Esophagus mucosa (tissue), 1 donor: Measurements from ENCODE around the gene DLX5. TPM values are rescaled to one million over a fixed set of nuclear protein-coding genes. Genes with fewer than 3 reads are reported as not detected.
"Not testable (repeated sequence)": the region's sequence is repeated elsewhere in the genome, so short reads cannot be mapped to it uniquely, and the experiment has no call there.

Experiments used
- ATAC-seq: fragments of 200-7000 bp; cut with Tn5 transposase; one replicate; pipeline ENCODE4 v1.9.1; 2020
- total RNA-seq: library from RNA; stranded (reverse); gene quantifications from one replicate; pipeline ENCODE4 v1.2.4, GENCODE V29; 2023
- donor health status: DM: yes; HTN: yes; CAD: no.

The DLX5 gene
- 3.5 TPM for total RNA-seq

DNA sequence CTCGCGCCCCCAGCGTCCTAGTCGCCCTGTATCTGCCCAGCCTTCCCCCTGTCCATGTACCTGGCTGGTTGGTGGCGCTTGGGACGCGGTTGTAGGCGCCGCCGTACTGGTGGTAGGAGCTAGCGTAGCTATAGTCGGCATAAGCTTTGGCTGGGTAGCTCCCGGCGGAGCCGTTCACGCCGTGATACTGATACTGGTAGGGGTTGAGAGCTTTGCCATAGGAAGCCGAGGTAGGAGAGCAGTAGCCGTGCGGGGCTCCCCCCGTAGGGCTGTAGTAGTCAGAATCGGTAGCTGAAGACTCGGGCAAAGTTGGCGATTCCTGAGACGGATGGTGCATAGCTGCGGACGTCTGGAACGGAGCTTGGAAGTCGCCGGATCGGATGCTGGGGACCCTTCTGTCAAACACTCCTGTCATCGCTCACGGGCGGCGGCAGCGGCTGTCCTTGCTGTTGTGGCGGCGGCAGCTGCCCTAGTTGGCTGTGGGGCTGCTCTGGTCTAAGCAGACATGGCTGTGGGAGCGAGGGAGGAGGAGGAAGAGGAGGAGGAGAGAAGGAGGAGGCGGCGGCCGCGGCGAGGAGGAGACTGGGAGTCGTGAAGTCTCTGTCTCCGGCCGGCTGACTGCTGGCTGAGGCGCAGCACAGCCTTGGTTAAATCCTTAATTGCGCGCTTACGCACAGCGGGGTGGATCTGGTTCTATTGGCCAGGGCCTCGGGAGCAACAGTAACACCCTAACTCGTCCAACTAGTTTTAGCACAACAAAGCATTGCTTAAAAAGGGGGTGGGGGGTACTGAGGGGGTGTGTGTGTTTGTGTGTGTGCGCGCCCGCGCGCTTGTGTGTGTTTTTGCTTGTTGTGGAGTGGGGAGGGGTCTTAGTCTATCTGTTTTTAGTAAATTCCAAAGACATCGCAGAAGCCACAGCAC is at the start of gene DLX5:
Gene DLX5 (minus strand): TSS at position 623 of the 921 bp plus-strand sequence. CDS start 208 bp downstream, at position 415.
- ATAC-seq, result peak; percentile 95

DNA sequence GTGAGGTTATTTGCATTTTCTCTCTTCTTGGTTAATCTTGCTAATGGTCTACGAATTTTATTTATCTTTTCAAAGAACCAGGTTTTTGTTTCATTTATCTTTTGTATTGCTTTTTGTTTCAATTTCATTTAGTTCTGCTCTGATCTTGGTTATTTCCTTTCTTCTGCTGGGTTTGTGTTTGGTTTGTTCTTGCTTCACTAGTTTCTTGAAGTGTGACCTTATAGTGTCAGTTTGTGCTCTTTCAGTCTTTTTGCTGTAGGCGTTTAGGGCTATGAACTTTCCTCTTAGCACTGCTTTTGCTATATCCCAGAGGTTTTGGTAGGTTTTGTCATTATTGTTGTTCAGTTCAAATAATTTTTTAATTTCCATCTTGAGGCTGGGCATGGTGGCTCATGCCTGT is 47.4 kb upstream of the DLX5 start:
- ATAC-seq, result not testable (repeated sequence)

DNA sequence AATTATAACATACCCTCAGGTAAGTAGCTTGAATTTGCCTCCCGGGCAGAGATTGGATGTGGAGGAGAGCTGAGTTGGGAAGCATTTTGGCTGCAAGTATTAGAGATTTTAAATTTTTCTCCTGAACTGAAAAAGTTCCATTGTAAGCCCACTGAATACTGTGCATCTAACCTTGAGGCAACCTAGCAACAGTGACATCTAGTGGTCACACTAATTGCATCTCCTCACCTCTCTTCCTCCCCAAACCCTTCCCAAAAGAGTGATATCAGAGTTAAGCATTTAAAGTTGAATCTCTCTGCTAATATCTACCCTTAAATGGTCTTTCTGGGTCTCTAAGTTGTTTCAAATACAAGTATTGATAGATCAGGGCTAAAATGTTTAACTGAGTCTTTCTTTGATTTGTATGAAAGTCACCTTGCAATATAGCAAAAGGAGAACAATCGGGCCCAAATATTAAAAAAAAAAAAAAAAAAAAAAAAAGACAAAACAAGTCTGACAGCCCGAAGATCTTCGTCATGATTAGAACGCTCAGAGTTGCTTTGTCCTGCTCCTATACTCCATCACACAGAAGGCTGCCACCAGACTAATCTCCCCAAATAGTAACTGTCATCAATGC is 40.4 kb upstream of the DLX5 start:
- ATAC-seq, result peak; percentile 64

DNA sequence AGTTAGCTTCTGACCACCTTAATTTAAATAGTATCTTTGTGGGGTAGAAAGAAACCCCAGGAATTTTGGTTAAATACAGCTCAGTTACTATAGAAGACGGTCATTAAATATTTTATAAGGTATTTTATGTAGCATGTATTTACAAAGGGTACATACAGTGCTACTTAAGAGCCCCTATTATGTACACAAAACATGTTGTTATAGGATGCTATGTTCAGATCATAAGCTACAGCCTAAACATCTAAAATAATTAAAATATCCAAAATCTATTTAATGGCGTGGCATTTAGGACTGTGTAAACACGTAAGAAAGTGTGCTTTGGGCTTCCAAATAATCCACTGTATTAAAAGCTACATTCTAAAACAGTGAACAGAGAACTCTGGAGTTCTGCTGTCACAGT is 39.4 kb upstream of the DLX5 start:
- ATAC-seq, result no peak

DNA sequence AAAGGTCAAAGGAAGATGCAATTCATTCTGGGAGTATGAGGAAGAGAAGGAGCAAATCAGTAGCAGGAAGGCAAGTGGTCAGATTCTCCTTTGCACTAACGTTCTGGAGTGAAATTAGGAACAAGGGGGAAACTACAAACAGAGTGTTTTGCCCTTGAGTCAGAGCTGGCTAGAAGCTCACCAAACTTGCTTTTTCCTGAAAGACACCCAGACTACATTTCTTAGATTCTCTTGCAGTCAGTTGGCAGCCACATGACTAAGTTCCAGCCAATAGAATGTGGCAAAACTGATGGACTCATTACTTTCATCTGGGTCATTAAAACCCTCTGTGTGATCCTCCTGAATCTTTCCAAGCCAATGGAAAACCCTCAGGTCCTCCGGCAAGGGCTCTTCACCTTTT is 18.6 kb upstream of the DLX5 start:
- peak; percentile 33 for ATAC-seq

DNA sequence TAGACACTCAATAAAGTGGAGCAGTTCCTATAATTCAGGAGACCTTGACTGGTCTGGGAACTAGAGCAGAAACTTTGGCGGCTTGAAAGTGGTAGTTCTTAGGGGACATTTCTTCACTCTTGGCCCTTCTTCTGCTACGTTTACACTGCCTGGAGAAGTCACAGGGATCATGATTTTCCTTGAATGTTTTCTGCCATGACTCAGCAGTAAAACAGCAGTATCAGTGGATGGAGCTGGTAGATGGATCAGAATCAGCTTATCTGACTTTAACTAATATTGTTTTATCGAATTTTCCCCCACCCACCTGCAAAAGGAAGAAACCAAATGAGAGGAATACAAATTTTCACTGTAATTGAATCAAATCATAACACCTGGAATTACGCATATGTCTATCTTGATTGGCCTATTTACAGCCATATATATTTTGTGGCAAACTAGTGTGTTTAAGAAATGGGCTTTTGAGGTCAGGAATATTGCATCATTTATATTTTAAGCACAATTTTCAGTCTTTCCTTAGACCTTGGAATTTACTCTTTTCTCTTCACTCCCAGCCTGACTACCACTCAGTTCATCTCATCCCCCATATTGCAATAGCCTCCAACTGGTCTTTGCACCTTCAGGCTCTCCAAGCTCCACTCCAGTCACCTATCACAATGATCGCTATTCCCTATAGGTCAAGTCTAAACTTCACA is 14.9 kb upstream of the DLX5 start:
- no peak for ATAC-seq

DNA sequence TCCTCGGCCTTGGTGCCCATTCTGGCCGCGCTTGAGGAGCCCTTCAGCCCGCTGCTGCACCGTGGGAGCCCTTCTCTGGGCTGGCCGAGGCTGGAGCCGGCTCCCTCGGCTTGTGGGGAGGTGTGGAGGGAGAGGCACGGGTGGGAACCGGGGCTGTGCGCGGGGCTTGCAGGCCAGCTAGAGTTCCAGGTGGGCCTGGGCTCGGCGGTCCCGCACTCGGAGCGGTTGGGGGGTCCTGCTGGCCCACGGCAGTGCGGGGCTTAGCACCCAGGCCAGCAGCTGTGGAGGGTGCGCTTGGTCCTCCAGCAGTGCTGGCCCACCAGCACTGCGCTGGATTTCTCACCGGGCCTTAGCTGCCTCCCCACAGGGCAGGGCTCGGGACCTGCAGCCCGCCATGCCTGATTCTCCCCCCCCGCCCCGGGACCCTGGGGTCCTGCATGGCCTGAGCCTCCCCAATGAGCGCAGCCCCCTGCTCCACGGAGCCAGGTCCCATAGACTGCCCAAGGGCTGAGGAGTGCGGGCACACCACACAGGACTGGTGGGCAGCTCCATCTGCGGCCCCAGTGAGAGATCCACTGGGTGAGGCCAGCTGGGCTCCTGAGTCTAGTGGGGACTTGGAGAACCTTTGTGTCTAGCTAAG is 9.7 kb upstream of the DLX5 start:
- ATAC-seq, result not testable (repeated sequence)

DNA sequence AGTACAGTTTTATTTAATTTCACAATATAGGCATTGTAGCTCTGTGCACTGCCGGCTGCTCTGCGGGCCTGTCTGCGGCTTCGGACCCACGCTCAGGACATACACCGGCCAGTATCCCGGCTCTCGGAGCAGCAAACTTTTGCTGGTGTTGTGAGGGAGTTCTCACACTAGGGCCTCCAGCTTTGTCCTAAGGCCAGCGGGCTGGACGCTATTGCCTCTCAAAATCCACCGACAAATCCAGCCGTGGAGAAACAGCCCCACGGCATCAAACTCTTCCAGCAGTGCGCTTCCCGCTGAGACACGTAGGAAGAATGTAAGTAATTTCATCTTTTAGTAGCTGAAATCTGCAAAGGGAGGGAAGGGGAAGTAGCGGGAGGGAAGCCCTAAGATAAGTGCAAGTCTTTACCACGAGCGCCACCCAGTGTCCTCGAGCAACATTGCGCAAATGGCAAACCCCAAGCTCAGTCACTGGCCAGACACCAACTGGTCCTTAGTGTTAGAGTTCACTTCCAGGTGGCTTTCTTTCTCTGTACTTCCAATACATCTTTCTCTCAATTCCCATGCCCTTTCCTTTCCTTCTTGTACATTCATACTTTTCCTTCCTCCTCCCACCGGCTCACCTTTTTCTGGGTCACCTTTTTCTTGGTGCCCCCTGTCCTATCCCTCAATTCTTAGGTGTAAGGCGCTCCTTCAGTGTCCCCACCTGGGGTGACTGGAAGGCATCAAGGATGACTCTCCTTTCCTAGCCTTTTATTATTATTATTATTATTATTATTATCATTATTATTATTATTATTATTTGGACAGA is 3.0 kb upstream of the DLX5 start:
- peak; percentile 75 for ATAC-seq

DNA sequence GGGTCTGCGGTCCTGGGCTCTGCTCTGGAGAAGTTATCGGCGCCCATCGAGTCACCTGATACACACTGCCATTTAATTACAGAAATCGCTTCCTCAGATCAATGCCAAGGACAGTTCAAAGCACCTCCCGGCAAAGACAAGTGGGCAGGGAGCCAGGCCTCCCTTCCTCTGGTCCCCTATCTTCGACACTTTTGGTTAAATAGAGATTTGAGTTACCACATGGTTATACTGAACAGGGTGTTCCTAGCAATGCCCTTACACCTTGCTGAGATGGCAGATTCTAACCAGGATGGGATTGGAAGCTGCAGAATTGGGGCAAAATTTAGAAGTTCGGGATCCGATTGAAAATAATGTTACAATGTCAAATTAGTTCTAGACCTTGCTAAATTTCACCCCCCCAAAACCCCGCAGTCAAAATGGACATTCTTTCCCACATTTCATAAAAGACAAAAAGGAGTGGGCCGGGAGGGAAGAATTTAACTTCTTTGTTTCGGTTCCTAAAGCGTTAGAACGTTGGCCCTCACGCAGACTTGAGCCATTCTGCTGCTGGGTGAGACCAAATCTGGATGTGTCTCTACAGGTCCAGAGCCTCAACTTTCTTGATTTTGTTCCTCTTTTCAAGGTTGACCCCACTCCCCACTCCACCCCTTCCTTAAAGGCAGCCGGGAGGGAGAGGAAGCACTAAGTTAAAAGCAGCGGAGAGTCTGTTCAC is 2.2 kb upstream of the DLX5 start:
- ATAC-seq, result no peak

DNA sequence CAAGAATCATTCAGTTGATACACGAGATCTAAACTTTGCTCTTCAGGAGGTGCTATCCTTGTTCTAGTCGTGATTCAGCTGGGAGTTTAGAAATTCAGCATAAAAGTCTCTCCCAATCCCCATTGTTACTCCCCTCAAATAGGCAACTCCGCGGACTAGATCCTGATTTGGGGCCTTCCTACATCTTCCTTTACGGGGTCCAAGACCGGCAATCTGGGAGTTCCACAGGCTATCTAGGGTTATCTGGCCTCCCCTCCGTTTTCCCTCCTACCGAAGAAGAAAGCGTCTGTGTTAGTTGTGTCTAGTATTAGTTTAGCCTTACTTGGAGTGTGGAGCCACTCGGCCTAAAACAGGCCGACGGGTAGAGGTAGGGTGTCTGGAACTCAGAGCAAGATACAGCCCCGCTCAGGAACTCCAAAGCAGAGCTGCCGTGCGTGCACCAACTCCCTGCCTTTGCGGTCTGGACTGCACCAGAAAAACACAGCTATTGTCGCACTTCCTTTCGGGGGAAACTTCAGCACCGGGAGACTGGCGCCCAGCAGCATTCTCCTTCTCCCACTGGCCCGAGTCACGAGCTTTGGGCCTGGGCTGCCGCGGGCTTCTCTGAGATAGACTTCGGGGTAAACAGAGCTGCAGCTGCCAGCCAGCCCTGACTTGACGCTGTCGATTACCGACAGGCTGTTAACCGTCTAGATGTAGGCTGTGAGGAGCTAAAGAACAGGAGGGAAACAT is 1.5 kb upstream of the DLX5 start:
- ATAC-seq, result no peak

DNA sequence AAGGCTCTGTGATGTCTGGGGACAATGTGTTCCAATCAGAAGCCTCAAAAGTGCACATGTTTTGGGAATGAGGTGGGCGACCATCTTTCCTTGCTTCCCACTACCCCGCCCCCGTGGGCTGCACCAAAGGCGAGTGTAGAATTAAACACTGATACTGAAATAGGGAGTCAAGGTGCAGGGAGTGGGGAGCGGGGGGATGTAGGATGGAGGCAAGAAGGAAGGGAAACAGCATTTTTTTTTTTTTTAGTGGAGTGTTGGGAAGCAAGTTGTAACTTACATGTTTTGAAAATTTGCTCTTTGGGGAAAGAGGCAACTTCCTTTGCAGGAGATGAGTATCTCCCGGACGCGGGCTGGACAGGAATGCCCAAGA is 484 bp upstream of the DLX5 start:
- ATAC-seq, result no peak

DNA sequence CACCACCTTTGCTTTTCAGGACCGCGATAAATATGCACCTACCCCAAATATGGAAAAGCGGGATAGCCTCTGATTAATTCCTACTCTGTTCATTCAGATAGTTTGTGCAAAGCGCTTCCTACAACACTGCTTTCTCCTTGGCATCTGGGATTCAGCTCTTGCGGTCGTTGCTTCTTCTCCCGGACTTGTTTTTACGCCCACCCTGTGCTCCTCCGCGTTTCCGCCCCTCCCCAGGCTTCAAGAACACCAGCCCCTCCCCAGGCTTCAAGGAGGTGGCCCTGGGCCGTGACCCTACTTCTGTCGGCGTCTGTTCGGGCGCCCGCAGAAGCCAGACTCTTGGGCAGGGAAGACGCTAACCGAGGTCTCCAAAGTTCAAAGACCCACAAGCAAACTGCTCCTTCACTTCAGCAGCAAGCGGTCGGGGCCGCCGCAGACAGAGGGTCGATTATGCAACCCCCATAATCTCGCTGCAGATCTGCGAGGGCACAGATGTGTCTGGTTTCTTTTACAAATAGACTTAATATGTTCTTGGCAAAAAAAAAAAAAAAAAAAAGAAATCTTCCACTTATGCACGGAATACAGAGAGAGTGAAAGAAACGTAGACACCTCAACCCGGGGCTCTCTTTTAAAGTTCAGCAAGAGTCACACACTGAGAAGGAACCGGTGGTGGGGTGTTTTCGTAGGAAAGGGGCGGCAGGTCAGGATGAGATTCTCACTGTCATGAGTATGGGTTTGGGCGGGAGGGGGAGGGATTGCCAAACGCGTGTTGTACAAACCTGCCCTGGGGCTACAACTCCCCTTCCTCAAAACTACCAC is 1.9 kb downstream of the DLX5 start:
- no peak for ATAC-seq

DNA sequence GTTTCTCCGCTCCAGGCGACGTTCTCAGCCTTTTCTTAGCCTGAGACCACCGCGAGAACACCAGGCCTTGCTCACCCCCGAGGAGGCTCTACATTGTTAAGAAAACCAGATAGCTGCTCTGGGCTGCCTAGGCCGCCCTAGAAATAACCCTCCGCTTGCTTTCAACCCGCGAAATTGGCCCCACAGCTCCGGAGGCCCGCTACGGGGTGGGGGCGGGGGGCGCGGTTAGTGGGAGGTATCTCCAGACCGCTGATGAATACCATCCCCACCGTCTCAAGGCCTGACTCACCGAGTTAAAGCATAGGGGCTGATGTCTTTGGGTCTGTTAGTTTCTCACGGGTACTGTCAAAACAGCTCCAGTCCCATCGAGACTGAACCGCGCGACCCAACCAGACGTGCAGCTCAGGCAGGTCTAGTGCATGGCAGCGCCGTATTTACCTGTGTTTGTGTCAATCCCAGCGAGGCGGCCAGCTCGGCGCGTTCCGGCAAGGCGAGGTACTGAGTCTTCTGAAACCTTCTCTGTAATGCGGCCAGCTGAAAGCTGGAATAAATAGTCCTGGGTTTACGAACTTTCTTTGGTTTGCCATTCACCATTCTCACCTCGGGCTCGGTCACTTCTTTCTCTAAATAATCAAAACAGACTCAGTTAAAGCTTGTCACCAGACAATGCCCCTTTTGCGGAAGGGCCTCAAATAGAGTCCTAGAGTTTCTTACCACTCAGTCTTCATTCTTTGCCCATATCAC is 2.7 kb downstream of the DLX5 start:
- no peak for ATAC-seq

DNA sequence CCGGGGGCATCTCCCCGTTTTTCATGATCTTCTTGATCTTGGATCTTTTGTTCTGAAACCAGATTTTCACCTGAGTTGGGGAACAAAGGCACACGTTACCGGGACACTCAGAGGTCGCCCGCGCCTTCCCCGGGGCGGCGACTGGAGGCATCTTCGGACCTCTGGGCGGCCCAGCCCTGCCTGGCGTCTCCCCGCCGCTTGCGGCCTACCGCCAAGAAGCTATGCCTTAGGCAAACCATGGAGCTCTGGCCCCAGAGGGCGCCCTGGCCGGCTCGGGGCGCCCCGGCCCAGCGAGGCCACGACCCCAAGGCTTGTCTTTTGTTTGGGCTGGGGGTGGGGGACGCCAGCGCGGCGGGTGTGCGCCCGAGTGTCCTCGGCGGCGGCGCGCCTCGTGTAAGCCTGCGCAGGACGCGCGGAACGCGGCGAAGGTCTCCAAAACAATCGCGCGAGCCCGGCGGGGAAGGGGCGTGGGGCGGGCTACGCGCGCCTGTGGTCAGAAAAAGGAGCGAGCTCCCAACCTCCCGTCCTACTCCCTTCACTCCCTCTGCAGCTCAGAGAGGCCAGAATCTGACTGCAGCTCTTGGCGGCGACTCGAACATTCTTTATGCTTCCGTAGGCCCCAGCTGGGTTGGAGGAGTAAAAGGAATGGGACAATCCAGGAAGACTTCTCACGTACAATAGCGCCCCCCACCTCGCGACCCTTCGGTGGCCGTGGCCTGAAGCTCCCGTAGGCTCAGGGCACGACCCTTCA is 3.5 kb downstream of the DLX5 start:
- ATAC-seq, result no peak

DNA sequence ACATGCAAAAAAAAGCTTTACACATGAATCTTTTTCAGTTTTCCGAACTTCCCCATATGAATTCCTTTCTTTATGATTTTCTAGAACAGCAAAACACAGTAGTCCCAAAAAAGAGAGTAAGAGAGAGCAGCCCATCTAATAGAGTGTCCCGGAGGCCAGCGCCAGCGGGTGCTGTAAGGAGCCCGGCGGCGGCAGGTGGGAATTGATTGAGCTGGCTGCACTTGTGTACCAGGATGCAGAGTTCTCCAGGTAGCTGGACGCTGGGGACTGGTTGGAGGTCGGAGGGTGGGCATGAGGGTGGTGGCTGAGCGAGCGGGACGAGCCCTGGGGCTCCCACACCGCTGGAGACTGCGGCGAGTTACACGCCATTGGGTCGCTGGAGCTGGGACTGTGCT is 4.0 kb downstream of the DLX5 start:
- no peak for ATAC-seq

DNA sequence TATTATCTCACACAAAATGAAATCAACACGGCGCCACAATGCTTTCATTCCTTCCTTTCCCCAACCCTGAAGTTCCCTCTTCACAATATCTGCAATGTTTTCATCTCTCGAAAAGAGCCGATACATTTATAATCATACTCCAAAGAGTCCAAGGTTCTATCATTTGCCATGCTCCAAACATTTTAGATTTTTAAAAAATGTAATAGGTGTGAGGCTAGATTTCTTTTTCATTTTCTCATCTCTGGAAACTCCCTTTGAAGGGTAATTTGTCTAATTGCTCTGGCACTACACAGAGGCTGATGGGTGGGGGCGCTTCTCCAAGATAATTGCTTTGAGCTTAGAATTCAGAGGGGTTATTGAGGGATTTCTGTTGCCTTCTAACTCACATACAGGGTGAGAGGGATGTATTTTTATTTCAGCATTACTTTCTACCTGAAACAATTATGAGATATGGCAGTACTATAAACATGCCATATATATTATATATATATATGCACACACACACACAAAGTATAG is 4.9 kb downstream of the DLX5 start:
- ATAC-seq, result no peak

DNA sequence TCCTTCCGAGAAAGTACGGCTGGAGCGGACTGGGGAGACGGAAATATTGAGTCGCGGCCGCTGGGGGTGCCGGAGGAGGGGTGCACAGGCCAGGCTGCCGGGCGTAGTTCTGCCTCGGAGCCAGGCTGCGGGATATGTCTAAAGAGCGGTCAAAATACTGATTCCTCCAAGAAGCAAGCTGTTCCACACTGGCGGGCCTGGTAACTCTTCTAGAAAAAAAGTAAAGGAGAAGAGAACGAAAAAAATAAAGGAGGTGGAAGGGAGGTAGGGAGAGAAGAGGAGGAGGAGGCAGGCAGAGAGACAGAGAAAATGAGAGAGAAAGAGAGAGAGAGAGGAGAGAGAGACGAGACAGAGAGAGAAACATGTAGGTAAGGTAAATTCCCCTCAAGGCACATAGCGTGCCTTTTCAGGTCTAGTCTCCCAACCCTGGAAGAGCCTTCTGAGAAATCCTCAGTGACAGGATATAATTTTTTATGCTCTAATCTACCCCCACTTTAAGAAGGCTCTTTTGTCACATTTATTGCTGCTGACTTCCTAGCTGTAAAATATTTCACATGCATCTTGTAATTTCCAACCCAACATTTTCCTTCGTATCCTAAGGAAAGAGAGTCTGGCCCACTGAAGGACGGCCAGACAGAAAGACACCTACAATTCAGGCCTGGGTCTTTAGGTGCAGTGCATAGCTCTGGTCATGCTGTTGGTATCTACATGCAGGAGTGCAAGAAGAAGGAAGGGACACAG is 5.7 kb downstream of the DLX5 start:
- no peak for ATAC-seq
